Islet precursor cell (in vitro differentiated cells): ENCODE data around the gene PLCE1.
A peak's percentile ranks its signal among the peaks of the same experiment; 100 is the strongest.
"Not testable (repeated sequence)": the region's sequence is repeated elsewhere in the genome, so short reads cannot be mapped to it uniquely, and the experiment has no call there.

Source experiments
- DNase-seq: peaks from one replicate; pipeline ENCODE4 v3.0.0-alpha.2; 2018

Gene PLCE1

DNA sequence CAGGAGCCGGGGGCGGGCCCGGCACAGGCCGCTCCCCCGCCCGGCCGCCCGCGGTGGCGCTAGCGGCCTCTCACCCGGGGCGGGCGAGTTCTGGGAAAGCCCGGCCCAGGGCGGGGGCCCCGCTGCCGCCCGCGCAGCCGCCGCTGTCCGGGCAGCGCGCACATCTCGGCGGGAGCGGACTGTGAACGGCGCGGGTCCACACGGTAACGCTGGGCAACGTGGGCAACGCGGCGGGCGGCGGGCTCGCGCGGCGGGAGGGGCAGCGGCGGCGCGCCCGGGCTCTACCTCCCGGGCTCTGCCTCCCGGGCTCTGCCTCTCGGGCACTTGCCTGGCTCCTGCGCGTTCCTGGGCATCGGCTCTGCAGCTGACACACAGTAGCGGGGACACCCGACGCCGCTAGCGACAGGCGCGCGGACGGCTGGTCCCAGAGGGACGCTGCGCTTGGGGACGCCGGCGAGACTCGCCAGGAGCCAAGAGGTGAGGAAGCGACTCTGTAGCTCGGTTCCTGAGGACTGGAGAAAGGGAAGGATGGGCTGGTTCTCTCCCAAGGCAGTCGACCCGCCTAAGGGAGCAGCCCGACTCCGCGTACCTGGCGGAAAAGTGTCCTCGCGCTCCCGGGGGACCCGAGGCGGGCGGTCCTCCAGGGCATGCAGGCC lies at the start of gene PLCE1:
Gene PLCE1 (plus strand): TSS at position 150 of the 656 bp plus-strand sequence. CDS start 37,116 bp downstream, outside the sequence.
- peak; percentile 79 for DNase-seq

DNA sequence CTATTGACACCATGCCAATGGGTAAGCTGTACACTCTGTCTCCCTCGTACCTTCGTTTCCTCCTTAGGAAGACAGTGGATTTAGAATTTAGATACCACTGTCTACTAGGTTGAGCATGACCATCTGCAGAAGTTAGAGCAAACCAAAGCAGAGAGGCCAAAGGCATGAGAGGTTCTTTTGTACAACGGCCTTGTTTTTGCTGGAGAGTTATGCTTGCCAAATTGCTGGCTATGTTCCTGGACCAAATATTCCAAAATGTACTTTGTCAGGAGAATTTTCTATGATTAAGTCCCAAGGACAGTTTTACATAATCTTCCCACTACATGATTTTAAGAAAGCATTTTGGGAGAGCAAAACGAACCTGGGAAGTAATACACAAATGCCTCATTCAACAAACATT lies 47.9 kb upstream of the PLCE1 start:
- no peak for DNase-seq

DNA sequence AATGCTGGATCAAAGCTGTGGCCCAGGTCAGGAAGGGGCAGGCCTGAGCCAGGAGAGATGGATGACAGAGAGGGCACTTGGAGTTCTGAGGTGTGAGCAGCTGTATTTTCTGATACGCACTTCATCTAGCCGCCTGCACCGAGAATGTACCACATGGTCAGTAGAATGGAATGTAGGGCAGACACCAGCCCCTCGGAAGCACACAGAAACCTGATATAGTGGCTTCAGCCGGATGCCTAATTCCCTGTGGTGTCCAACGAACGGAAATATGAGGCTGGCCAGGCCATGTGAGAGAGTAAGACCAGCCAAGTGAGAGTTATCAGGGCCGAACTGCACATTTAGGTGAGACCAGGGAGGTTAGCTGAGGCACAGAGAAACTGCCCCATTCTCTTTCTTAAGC lies 46.7 kb upstream of the PLCE1 start:
- peak; percentile 62 for DNase-seq

DNA sequence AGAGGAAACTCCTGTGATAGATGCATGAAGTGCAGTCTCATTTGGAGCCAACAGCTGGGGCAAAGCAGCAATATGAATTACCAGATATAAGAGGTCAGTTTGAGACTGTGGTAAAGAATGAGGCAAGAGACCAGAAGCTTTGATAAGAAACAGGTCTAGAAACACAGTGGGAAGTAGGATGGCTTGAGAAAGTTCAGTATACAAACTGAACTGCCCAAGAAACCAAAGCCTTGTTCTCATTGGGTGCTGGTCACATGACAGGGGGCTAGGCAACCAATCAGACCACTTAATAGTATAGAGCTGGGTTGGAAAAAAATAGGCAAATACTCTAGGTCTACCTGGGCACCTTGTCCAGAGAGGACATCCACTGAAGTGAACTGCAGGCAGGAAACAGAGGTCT lies 46.2 kb upstream of the PLCE1 start:
- DNase-seq, result no peak

DNA sequence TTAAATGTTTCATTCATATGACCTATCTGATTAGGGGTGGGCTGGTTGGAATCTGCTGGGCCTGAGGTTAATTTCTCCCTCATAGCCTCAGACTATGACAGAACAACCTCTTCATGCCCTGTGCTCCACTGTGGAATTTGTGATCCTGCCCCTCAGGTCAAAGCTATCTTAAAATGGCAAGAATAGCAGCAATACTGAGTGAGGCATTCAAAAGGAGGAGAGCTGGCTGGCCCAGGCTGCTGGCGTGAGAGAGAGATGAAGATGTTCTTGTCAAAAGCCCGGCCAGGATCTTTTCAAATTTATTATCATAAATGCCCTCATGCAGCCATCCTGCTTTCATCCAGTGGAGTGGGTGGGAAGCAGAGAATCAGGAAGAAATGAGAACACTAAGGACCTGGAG lies 41.8 kb upstream of the PLCE1 start:
- DNase-seq, result no peak

- no peak for DNase-seq
These were observed 39.4 kb upstream of the PLCE1 start for GRCh38 chr10:93954299-93954698.

GRCh38 chr10:93954726-93955363 lies 38.9 kb upstream of the PLCE1 start:
- no peak for DNase-seq

GRCh38 chr10:93958834-93959233 lies 34.9 kb upstream of the PLCE1 start:
- DNase-seq, result no peak

DNA sequence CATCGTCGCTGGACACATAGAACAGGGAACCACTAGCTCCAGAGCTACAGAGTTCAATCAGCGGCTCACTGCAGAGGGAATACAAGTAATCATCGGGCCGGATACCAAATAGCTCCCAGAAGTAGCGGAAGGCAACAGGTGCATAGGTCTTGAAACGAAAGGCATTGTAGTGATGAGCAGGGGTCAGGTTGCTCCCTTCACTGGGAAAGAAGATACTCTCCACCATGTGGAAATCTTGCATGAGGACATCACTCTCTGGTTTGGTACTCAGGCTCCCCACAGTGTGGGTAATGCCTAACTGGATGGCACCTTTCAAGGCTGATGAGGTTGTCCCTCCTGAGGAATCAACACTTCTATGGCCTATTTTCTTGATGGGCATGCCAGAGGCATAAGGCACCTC lies 32.7 kb upstream of the PLCE1 start:
- not testable (repeated sequence) for DNase-seq

DNA sequence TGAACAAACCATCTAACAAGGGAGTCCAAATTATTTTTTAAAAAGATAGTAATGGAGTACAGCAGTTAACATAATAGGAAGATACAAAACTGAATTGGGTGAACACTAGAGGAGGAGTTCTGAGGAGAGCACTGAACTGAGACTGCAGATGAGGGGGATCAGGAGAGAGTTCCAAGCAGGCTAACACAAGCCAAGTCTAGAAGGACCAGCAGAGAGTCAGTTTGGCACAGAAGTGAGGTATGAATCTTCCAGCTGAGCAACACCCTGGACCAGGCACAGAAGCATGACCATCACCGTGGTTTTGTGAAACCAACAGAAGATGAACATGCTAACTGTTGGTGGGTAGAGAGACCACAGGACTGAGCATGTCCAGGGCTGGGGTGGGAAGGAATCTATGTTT lies 30.8 kb upstream of the PLCE1 start:
- no peak for DNase-seq

GRCh38 chr10:93963434-93963833 lies 30.3 kb upstream of the PLCE1 start:
- DNase-seq, result no peak

DNA sequence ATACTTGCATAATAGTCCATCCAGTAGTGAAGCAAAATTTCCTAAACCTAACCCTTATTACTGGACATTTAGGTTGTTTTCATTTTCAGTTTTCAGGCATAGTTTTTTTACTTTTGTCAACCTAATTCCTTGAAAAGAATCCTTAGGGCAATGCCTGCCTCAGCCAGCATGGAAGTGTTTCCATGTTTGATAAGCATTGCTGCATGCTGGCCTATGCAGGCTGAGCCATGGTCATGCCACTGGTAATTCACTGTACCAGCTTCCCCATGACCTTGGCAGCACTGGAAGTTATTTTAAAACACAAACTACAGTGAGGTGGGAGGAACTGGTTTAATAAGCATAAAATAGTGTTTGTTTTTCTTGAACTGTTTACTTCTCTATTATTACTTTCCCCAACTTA lies 27.8 kb upstream of the PLCE1 start:
- DNase-seq, result no peak

GRCh38 chr10:93967756-93968155 lies 26.0 kb upstream of the PLCE1 start:
- DNase-seq, result no peak

DNA sequence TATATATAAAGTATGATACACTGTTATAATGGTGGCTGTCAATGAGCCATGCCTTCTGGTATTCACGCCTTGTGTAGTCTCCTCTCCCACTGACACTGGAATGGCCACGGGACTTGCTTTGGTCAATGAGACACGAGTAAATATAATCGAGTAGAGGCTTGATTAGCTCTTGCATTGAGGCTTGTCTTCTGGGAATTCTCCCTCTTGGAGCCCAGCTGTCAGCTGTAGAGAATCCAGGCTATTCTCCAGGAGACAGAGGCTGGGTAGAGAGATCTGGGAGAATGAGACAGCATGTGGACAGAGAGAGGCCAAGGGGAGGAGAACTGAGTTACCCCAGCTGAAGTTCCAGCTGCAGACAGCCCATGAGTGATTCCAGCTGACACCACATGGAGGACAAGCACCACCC lies 25.2 kb upstream of the PLCE1 start:
- no peak for DNase-seq

- DNase-seq, result not testable (repeated sequence)
These were observed 23.2 kb upstream of the PLCE1 start for GRCh38 chr10:93970433-93971010.

- no peak for DNase-seq
These were observed 19.8 kb upstream of the PLCE1 start for GRCh38 chr10:93973748-93974445.

- DNase-seq, result no peak
These were observed 16.3 kb upstream of the PLCE1 start for GRCh38 chr10:93977442-93977841.

- no peak for DNase-seq
These were observed 13.2 kb upstream of the PLCE1 start for GRCh38 chr10:93980486-93980885.

DNA sequence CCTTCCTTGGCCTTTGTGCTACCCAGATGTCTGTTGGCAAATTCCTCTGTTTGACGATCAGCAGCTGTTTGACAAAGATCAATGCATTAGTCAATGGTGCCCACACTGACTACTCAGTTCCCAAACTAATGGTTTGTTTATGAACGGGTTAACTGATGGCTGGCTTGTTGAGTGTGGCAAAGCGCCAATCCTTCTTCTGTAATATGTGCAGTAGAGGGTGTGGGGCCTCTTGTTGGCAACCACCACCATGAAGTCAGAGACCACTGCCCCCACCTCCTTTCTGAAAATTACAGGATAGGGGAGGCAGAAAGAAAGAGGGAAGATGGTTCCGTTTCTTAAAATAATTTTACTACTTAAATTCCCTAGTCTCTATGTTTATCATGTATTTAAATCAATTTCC lies 2.6 kb upstream of the PLCE1 start:
- no peak for DNase-seq

GRCh38 chr10:93991596-93992284 lies 2.0 kb upstream of the PLCE1 start:
- peak; percentile 97 for DNase-seq

- DNase-seq, result no peak
These were observed 1.2 kb upstream of the PLCE1 start for GRCh38 chr10:93992400-93993030.

- no peak for DNase-seq
These were observed 333 bp upstream of the PLCE1 start for GRCh38 chr10:93993414-93993781.

DNA sequence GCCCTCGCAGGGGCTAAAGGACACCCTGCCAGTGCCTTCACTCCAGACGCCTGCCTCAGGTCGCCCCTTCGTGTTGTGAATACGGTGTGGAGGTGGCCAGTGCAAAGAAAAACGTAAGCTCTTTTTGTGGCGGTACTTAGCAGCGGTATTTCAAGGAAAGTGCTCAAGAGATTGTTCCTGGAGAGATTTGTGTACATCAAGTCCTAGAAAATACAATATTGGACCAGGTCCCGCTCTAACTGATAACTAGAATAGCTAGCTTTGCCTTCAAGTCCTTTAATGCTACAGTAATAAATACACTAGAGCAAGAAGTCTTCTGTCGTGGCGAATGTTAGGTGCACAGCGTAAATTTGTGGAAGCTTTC lies 689 bp downstream of the PLCE1 start:
- no peak for DNase-seq
